ENCODE measurements around the gene ADA.

ADA gene

GRCh38 chr20:44615876-44616603 is 35.5 kb downstream of the ADA start:
- in situ Hi-C loops (cut with HindIII; ENCODE audit: low sequenced_read_pairs) = no loop called here
- no peak for TF ChIP-seq CTCF (IDR thresholded peaks at IDR 0.05; ENCODE audit: low read depth, low read length)
- no peak for DNase-seq (ENCODE audit: low read depth, low spot score)
- no peak overlapping the region for H3K4me3 ChIP-seq (ENCODE audit: low read depth, low read length)

DNA sequence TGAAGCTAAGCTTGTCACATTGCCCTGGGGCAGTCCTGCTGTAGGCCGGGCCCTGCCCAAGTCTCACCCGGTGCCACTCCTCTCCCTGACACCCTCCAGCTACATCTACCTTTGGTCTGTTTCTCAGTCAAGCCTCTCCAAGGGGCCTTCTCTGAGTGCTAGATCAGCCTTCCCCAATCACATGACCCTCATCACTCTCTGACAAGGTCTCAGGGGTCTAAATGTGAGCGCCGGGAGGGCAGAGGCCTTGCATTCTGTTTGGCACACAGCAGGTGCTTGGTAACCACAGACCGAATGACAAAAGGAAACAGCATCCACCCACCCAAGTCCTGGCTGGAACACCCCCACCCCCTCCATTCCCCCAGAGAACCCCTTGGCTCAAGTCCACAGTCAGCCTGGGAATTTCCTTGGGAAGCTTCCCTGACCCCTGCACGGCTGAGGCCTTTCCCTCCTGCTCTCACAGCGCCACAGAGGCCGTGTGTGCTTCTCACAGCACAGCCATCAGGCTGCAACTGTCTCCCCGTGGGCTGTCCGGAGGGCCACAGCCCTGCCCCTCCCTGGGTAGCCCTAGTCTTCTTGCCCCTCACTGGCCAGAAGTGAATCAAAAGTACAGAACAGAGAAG is 36.2 kb downstream of the ADA start:
- H3K4me3 ChIP-seq (ENCODE audit: low read depth, low read length) = no peak overlapping the region
- no peak for TF ChIP-seq CTCF (IDR thresholded peaks at IDR 0.05; ENCODE audit: low read depth, low read length)
- in situ Hi-C loops (cut with HindIII; ENCODE audit: low sequenced_read_pairs) = no loop called here
- no peak for DNase-seq (ENCODE audit: low read depth, low spot score)

DNA sequence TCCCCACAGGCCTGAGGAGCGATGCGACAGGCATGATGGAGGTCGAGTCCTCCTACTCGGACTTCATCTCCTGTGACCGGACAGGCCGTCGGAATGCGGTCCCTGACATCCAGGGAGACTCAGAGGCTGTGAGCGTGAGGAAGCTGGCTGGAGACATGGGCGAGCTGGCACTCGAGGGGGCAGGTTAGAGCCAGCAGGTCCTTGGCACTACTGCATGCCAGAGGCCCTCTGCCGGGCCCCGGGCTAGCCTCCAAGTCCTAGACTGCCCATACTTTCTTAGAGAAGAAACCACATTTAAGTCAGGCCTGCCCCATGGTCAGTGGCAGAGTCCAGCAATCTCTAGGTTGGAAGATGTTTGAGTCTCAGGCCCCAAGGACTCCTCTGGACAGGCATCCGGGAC is 37.0 kb downstream of the ADA start:
- no peak overlapping the region for H3K4me3 ChIP-seq (ENCODE audit: low read depth, low read length)
- in situ Hi-C loops (cut with HindIII; ENCODE audit: low sequenced_read_pairs) = no loop called here
- no peak for TF ChIP-seq CTCF (IDR thresholded peaks at IDR 0.05; ENCODE audit: low read depth, low read length)
- no peak for DNase-seq (ENCODE audit: low read depth, low spot score)

- no peak for TF ChIP-seq CTCF (IDR thresholded peaks at IDR 0.05; ENCODE audit: low read depth, low read length)
- DNase-seq (ENCODE audit: low read depth, low spot score) = no peak
- in situ Hi-C loops (cut with HindIII; ENCODE audit: low sequenced_read_pairs) = no loop called here
- H3K4me3 ChIP-seq (ENCODE audit: low read depth, low read length) = no peak overlapping the region
Observed at GRCh38 chr20:44613575-44613974, 37.9 kb downstream of the ADA start.

GRCh38 chr20:44610313-44610962 is 41.1 kb downstream of the ADA start:
- in situ Hi-C loops (cut with HindIII; ENCODE audit: low sequenced_read_pairs) = no loop called here
- DNase-seq (ENCODE audit: low read depth, low spot score) = no peak
- no peak for TF ChIP-seq CTCF (IDR thresholded peaks at IDR 0.05; ENCODE audit: low read depth, low read length)
- no peak overlapping the region for H3K4me3 ChIP-seq (ENCODE audit: low read depth, low read length)

DNA sequence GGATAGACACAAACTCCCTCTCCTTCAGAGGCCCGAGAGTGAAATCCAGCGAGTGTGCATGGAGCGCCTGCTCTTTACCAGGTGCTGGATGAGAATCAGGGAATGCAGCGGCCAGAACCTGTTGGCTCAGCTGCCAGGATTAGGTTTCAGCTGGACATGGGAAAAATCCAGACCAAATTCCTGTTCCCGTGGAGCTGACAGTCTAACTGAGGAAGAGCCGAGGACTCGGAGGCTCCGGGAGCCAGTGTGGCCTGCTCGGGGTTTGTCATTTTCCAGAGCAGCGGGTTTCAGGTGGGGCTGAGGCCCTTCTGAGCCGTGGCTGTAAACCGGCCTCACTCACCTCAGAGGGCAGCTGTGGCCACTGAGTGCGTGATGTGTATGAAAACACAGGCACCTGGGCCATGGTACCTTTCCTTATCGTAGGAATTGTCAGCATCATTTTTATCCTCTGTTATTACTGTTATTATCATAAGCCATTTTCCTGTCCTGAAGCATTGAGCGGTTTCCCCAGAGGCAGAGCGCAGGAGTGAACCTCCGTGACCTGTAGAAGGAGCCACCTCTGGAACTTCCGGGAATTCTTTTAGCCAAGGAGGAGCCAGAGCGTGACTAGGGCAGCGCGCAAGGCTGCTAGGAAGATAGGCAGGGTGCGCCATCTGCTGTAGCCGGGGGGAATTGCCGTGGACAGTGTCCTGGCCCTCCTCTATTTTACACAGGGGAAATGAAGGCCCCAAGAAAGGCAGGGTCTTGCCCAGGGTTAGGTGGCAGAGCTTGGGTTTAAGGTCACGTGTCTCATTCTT is 41.8 kb downstream of the ADA start:
- peak; percentile 99 for TF ChIP-seq CTCF (IDR thresholded peaks at IDR 0.05; ENCODE audit: low read depth, low read length)
- no peak overlapping the region for H3K4me3 ChIP-seq (ENCODE audit: low read depth, low read length)
- in situ Hi-C loops (cut with HindIII; ENCODE audit: low sequenced_read_pairs) = no loop called here
- peak; percentile 73 for DNase-seq (ENCODE audit: low read depth, low spot score)

Data from astrocyte of the spinal cord (primary cell).